Kidney epithelial cell (primary cell): ENCODE data around the gene EIF4E2. TPM values are rescaled to one million over a fixed set of nuclear protein-coding genes. Genes with fewer than 3 reads are reported as not detected.
A peak's percentile ranks its signal among the peaks of the same experiment; 100 is the strongest.

Experiments
- DNase-seq: peaks from one replicate; pipeline ENCODE4 v3.0.0-alpha.2; 2010; ENCODE audit warnings: low read depth
- H3K27me3 ChIP-seq: 2 replicates; pipeline ENCODE4 v1.6.0; 2011; ENCODE audit warnings: low read length; ENCODE audit not compliant: control insufficient read depth, insufficient read depth
- H3K36me3 ChIP-seq: 2 replicates; pipeline ENCODE4 v1.5.1; 2011; ENCODE audit warnings: low read length; ENCODE audit not compliant: control insufficient read depth, insufficient read depth
- H3K4me3 ChIP-seq: 2 replicates; pipeline ENCODE4 v1.5.1; 2011; ENCODE audit warnings: low read depth, mild to moderate bottlenecking, control low read depth, low read length
- CTCF ChIP-seq: IDR thresholded peaks from 2 replicates; pipeline ENCODE4 v1.5.1; 2011; ENCODE audit warnings: mild to moderate bottlenecking, moderate library complexity, low read length, control low read depth, inconsistent platforms; ENCODE audit not compliant: insufficient read depth, poor library complexity, severe bottlenecking
- total RNA-seq: library from RNA; depleted of rRNA; stranded (reverse); fragments of >200 nt; gene quantifications from 2 replicates; pipeline ENCODE4 v1.2.3, GENCODE V29; 2015

Gene EIF4E2
- total RNA-seq, 1 donor from 2014 or later, result 66.9 TPM

GRCh38 chr2:232551250-232551638, 755 bp downstream of the EIF4E2 start:
- Histone ChIP-seq H3K27me3 (no peaks in the 10 kb centered on the region), H3K4me3 (peak overlapping the region; percentile 80), H3K36me3 (no peaks in the 10 kb centered on the region)
- TF ChIP-seq CTCF, result no peak
- no peak for DNase-seq

DNA sequence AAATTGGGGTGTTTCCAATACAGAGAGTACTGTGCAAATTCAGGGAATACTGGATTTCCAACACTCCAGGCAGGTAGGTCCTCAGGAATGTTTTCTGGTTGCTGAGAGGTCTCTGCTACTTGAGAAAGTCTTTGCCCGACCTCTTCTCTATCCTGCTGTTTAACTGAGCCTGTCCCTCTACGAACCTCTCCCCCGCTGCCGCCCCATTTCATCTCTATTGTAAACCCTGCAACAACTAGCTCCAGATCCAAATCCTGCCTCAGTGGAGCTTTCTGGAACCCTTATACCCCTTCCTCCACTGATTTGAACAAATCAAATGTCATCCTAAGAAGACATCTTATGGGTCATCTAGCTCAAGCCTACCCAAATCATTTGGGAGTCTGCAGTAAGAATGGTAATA, 1.3 kb downstream of the EIF4E2 start:
- TF ChIP-seq CTCF, result no peak

GRCh38 chr2:232556426-232556825, 5.9 kb downstream of the EIF4E2 start:
- no peak overlapping the region for H3K4me3 ChIP-seq
- H3K36me3 ChIP-seq, result no peaks in the 10 kb centered on the region
- no peaks in the 10 kb centered on the region for H3K27me3 ChIP-seq
- DNase-seq, result no peak
- TF ChIP-seq CTCF, result no peak

More for the DNA sequence above, 1.3 kb downstream of the EIF4E2 start:
- DNase-seq, result no peak
- no peaks in the 10 kb centered on the region for H3K36me3 ChIP-seq
- peak overlapping the region; percentile 80 for H3K4me3 ChIP-seq
- no peaks in the 10 kb centered on the region for H3K27me3 ChIP-seq

GRCh38 chr2:232562515-232563151, 12.1 kb downstream of the EIF4E2 start:
- H3K4me3 ChIP-seq, result no peak overlapping the region

DNA sequence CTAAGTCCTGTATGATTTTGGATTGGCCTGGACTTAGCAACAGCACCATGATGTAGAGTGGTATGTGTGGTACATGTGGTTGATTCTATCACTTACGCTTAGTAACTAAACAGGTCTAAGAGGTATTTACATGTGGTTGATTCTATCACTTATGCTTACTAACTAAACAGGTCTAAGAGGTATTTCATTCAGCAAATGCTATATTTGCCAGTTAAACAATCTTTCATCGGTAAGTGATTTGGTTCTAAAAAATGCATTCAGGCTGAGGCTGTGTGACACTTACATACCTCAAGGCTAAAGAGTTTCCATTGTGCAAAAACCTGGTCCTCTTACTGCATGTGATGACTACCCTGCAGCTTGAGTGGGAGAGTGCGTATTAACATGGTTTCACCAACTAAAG, 13.1 kb downstream of the EIF4E2 start:
- H3K36me3 ChIP-seq, result peaks cover 3% of the 10 kb centered on the region

More at GRCh38 chr2:232562515-232563151, 12.1 kb downstream of the EIF4E2 start:
- no peak for TF ChIP-seq CTCF
- Histone ChIP-seq H3K36me3 (peaks cover 3% of the 10 kb centered on the region), H3K27me3 (no peaks in the 10 kb centered on the region)
- DNase-seq, result no peak

More for the DNA sequence above, 13.1 kb downstream of the EIF4E2 start:
- Histone ChIP-seq H3K27me3 (no peaks in the 10 kb centered on the region), H3K4me3 (no peak overlapping the region)
- peak; percentile 18 for DNase-seq
- no peak for TF ChIP-seq CTCF
